ENCODE data around the gene UAP1. TPM values are rescaled to one million over a fixed set of nuclear protein-coding genes. Genes with fewer than 3 reads are reported as not detected.

UAP1 gene
- total RNA-seq, 1 donor from 2014 or later: 66.2 TPM

Other genes starting within 250 kb of the UAP1 start
- not detected in 2 replicates for gene SPATA46, start 184.9 kb upstream of the UAP1 start, total RNA-seq
- 0.34 and 1.1 TPM in 2 replicates for gene C1orf226, start 180.0 kb upstream of the UAP1 start, total RNA-seq
- 0.05 TPM in 1 of 2 replicates, not detected in the other for gene SH2D1B, start 149.6 kb upstream of the UAP1 start, total RNA-seq
- 68.8 and 71.1 TPM in 2 replicates for gene UHMK1, start 63.9 kb upstream of the UAP1 start, total RNA-seq
- 6.5 and 11.1 TPM in 2 replicates for gene DDR2, start 70.7 kb downstream of the UAP1 start, total RNA-seq
- gene HSD17B7, start 229.0 kb downstream of the UAP1 start, total RNA-seq: 18.7 and 30.2 TPM in 2 replicates